ENCODE results near the gene TRPM2. TPM values are rescaled to one million over a fixed set of nuclear protein-coding genes. Genes with fewer than 3 reads are reported as not detected.
A peak's percentile ranks its signal among the peaks of the same experiment; 100 is the strongest.

TRPM2 gene
- total and polyA plus RNA-seq, 2 of the 13 experiments (the other 11 are each of a cell fraction or from before 2014, with no cell fraction given): 0.07 to 0.20 TPM

- Histone ChIP-seq H3K9me3 (ENCODE audit: low read length) (peaks cover 6% of the 10 kb centered on the region; the same call in 1 of the 2 replicates), H3K27me3 (ENCODE audit: control insufficient read depth in 1 of 2, insufficient read depth in 2 of 2, low read length in 2 of 2) (peaks cover 4 to 26% of the 10 kb centered on the region in 2 experiments; a peak in 4 of 5 replicates), H4K20me1 (ENCODE audit: insufficient read depth, low read length) (no peaks in the 10 kb centered on the region), H3K4me1 (ENCODE audit: insufficient read depth, low read length) (peaks cover 2% of the 10 kb centered on the region), H3K9ac (ENCODE audit: insufficient read depth, low read depth, low read length) (no peak overlapping the region), H3K27ac (ENCODE audit: extremely low read length, insufficient read depth, low read length) (no peak overlapping the region), H3K4me3 (replicated peaks in 1 of 3; ENCODE audit: insufficient read depth in 1 of 3, low read depth in 2 of 3, low read length in 3 of 3) (no peak overlapping the region), H2AFZ (ENCODE audit: low read length) (no peak overlapping the region), H3K36me3 (replicated peaks in 1 of 2; ENCODE audit: control insufficient read depth in 1 of 2, insufficient read depth in 2 of 2, low read length in 2 of 2) (no peaks in the 10 kb centered on the region), H3K4me2 (ENCODE audit: low read depth, low read length) (no peak overlapping the region), H3K79me2 (ENCODE audit: insufficient read depth, low read length) (no peaks in the 10 kb centered on the region)
- ATAC-seq (peak; percentile 28; the same call in 2 of the 3 replicates), DNase-seq (ENCODE audit: low spot score) (no peak), FAIRE-seq (no peak)
- in situ Hi-C loops (cut with HindIII; ENCODE audit: extremely low pct_ligation_motif_present, low pct_unique_long_range_greater_than_20kb) (no loop called here), intact Hi-C loops (cut with micrococcal nuclease; ENCODE audit: unreplicated experiment) (loop anchor here (10.0 kb wide), 1 partner anchor 68 kb away; no protein-coding TSS in a partner anchor)
- TF ChIP-seq ATF1 (CRISPR knock-in tag; IDR thresholded peaks at IDR 0.05) (no peak), ZNF747 (CRISPR knock-in tag; IDR thresholded peaks at IDR 0.05; ENCODE audit: borderline replicate concordance) (no peak), RFX5 (IDR thresholded peaks at IDR 0.05; ENCODE audit: low read depth, low read length) (no peak), SNRNP70 (IDR thresholded peaks at IDR 0.05; ENCODE audit: low read depth, low read length) (no peak), PTBP1 (IDR thresholded peaks at IDR 0.05; ENCODE audit: low read depth, low read length, poor library complexity, severe bottlenecking) (no peak), ZKSCAN1 (IDR thresholded peaks at IDR 0.05; ENCODE audit: low read length) (no peak), ZNF234 (CRISPR knock-in tag; conservative IDR thresholded peaks at IDR 0.05) (no peak)
- TF ChIP-seq, protein P1, sequence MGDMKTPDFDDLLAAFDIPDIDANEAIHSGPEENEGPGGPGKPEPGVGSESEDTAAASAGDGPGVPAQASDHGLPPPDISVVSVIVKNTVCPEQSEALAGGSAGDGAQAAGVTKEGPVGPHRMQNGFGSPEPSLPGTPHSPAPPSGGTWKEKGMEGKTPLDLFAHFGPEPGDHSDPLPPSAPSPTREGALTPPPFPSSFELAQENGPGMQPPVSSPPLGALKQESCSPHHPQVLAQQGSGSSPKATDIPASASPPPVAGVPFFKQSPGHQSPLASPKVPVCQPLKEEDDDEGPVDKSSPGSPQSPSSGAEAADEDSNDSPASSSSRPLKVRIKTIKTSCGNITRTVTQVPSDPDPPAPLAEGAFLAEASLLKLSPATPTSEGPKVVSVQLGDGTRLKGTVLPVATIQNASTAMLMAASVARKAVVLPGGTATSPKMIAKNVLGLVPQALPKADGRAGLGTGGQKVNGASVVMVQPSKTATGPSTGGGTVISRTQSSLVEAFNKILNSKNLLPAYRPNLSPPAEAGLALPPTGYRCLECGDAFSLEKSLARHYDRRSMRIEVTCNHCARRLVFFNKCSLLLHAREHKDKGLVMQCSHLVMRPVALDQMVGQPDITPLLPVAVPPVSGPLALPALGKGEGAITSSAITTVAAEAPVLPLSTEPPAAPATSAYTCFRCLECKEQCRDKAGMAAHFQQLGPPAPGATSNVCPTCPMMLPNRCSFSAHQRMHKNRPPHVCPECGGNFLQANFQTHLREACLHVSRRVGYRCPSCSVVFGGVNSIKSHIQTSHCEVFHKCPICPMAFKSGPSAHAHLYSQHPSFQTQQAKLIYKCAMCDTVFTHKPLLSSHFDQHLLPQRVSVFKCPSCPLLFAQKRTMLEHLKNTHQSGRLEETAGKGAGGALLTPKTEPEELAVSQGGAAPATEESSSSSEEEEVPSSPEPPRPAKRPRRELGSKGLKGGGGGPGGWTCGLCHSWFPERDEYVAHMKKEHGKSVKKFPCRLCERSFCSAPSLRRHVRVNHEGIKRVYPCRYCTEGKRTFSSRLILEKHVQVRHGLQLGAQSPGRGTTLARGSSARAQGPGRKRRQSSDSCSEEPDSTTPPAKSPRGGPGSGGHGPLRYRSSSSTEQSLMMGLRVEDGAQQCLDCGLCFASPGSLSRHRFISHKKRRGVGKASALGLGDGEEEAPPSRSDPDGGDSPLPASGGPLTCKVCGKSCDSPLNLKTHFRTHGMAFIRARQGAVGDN (CRISPR knock-in tag; IDR thresholded peaks at IDR 0.05): peak; percentile 23; the same call in 1 of the 2 replicates
- BruUV-seq (replicated peaks): no TSS peak
- ChIA-PET POLR2A (no interaction called here), CTCF (ENCODE audit: low intra/inter-chr PET ratio, low total read pairs) (no interaction called here)
- 51% methylated on average over 16 of the region's 34 CpGs for WGBS (ENCODE audit: low lambda C conversion rate)
Measured at GRCh38 chr21:44432841-44433790, 79.7 kb downstream of the TRPM2 start.

Data from HepG2 (cell line).